Measurements from ENCODE around the gene KLRC3.

GRCh38 chr12:10365696-10366405 lies 54.5 kb downstream of the KLRC3 start:
- TF ChIP-seq CTCF (IDR thresholded peaks at IDR 0.05) (peak in 1 of 4 donors; percentile 6), POLR2A (IDR thresholded peaks at IDR 0.05) (no peak)

All from right lobe of liver (tissue), 4 donors.